Measurements from ENCODE around the gene PTRH1.

The PTRH1 gene

DNA sequence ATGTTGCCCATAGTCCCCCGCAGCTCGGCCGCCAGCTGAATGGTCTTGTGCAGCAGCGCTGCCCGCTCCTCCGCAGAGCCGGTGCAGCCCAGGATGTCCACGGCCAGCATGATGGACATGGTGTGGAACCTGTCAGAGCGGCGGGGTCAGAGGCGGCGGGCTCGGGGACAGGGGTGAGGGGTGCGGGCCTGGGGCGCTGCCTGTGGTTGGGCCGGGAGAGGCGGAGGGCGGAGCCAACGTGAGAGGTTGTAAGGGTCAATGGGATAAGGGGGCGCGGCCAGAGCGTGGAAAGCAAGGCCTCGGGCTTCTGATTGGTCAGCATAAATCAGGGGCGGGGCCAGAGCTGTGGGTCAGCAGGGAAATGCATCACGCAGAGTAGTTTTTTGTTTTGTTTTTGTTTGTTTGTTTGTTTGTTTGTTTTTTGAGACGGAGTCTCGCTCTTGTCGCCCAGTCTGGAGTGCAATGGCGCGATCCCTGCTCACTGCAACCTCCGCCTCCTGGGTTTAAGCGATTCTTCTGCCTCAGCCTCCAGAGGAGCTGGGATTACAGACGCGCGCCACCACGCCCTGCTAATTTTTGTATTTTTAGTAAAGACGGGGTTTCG lies 26.5 kb upstream of the PTRH1 start:
- DNase-seq (ENCODE audit: low read depth) = no peak

DNA sequence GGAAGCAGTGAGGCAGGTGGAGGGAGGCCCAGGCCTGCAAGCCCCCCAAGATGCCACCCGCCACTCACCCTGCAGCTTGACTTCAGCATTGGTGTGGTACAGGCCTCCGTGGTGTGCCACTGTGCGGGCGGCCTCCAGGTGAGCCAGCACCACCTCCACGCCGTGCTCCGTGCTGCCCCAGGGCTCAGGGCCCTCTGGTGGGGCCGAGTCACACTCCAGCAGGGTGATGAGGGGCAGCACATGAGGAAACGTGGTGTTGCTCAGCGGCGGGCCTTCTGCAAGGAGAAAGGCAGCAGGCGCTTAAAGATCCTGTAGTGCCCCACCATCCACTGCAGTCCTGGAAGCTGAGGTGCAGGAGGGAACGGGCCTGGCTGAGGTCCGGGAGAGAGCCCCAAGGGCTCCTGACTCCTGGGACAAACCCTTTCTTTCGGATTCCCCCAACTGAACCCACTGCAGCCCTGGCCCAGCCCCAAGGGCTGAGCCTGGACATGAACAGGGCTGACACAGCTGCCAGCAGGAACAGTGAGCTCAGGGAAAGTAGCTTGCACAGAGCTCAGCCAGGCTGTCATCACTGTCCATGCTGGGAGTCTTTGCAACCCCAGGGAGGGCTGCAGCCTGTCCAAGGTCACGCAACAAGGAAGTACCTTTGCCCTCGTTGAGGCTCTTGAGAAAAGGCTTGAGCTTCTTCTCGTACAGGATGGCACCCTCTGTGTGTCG lies 24.3 kb upstream of the PTRH1 start:
- DNase-seq (ENCODE audit: low read depth) = no peak

DNA sequence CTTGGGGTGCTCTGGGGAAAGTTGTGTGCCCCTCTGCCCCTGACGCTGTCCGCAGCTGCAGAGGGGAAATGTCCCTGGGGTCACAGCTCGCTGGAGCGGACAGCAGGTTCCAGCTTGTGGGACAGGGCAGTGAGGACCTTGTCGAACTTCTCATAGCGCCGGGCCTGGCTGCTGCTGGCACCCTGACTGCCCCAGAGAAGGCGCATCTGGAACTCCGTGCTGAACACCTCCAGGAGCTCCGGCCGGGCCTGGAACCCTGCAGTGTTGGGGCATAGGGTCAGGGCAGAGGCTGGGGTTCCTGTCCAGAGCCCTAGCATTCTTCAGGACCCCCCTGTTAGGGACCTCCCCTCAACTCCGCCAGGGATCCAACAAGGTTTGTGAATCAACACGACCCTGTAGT lies 23.2 kb upstream of the PTRH1 start:
- no peak for DNase-seq (ENCODE audit: low read depth)

DNA sequence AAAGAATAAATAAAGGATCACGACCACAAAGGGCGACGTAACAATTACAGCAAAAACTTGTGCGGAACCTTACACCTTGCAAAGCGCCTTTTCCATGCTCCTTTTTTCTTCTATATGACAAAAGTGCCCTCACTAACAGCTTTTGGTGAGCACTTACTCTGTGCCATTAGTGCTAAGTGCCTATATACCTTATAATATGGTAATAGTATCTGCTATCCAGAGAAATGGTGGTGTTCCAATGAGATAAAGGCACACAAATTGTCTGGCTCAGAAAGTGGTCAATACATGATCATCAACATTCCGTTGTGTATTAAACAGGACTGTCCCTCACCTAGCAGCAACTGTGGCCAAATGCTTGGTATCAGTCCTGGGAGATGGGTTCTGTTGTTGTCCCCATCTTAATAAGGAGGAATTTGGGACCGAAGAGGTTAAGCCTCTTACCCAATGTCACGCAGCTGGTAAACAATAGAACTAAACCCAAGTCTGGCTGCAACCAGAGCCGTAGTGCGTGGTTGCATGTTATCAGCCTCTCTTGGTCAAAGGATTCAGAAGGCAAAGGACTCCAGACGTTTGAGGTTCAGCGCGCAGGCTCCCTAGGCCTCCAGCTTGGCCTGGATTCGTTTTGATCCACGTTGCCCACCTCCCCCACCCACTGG lies 20.2 kb upstream of the PTRH1 start:
- no peak for DNase-seq (ENCODE audit: low read depth)

DNA sequence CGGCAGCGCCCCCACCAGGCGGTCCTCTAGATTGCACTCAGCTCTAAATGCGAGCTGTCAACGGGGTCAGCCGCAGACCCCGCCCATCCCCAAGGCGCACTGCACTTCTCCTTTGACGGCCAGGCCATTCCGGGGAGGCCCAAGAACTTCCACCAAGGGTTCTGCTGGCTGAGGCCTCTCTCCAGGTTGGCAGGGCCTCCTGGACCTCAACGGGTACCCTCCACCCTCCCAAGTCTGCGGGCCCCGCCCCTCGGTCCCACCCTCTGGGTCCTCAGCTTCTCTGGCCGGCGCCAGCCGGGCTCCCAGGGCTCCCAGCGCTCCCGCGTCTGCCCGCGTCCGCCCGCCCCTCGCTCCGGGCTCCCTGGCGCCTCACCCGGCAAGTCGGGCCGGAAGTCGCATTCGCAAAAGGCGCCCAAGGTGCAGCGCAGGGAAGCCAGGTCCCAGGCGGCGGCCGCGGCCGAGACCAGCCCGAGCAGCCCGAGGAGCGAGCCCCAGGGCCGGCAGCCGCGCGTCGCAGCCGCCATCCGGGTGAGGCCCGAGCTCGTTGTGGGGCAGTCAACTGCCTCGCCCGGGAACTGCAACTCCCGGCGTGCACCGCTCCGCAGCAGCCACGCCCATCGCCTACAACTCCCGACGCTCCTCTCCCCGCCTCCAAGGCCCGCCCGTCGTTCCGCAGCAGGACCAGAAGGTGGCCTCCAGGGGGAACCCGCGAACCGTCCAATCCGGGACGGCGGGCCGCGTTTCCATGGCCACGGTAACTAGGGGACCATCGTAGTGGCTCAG lies 19.5 kb upstream of the PTRH1 start, which contains the start of gene TOR2A:
TSS of gene TOR2A (minus strand) at position 548 of the 783 bp plus-strand sequence. CDS start at position 524, 24 bp downstream.
- peak; percentile 99 for DNase-seq (ENCODE audit: low read depth)

DNA sequence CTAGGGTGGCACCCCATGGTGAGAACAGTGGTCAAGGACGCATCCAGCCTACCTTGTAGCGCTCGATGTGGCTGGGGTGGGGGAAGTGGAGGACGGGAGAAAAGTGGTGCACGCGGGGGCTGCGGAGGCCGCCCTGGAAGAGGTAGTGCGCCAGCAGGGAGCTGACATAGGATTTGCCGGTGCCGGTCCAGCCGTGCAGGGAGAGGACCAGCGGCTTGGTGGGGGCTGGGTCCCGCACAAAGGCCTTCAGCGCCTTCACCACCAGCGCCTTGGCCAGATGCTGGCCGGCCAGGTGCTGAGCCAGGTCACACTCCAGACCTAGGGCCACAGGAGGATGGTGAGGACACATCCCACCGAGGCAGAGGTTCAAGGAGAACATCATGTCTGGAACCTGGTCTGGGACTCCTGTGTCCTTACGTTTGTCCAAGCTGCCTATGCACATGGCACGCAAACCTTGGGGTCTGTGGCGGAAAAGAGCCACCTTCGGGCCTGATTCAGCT lies 18.8 kb upstream of the PTRH1 start:
- DNase-seq (ENCODE audit: low read depth) = no peak

DNA sequence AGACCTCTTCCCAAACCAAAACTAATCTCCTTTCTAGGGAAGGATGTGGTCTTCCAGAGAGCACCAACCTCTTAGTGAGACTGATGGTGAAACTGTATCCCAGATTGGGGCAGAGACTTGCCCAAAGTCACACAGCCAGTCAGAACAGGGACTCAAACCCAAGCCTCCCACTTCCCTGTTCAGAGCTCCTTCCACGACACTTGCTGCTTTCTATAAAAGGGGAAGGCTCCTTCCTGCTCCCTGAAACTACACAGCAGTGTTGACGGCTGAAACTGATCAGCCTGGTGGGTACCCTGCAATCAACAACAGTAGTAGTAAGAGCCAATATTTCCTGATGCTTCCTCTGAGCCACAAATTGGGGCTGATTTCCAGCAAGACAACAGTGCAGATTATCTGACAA lies 18.2 kb upstream of the PTRH1 start:
- DNase-seq (ENCODE audit: low read depth) = no peak

DNA sequence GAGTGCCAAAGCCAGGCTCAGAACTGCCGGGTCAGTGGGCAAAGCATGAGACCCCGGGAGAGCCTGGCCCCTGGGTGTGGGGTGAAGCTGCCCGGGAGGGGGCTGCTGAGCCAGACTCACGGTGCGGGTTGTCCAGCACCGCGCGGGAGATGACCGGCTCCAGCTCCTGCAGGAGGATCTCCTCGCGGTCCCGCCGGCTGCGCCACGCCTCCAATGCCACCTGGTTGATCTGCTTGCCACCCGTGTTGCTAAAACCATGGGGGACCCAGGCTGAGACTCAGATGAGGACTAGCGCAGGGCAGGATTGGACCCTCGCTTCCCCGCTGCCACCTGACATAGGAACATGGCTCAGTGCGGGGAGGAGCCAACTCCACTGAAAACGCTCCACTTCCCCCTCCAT lies 17.0 kb upstream of the PTRH1 start:
- DNase-seq (ENCODE audit: low read depth) = no peak

DNA sequence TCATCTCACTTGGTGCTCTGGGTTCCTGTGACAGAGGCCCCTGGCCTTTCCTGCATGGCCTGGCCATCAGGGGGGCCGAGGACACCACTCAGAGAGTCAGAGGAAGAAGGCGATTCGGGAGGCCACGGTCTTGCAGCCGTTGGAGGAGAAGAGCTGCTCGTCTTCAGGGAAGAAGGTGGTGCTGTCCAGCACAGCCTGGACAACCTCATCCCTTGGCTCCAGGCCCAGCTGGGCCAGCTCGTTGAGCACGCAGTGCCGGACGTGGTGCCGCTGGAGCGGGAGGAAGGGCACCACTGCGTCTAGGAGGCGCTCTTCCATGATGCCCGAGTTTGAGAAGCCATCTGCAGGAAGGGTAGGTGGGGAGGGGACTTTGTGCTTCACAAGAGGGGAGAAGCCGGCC lies 16.5 kb upstream of the PTRH1 start:
- DNase-seq (ENCODE audit: low read depth) = no peak

DNA sequence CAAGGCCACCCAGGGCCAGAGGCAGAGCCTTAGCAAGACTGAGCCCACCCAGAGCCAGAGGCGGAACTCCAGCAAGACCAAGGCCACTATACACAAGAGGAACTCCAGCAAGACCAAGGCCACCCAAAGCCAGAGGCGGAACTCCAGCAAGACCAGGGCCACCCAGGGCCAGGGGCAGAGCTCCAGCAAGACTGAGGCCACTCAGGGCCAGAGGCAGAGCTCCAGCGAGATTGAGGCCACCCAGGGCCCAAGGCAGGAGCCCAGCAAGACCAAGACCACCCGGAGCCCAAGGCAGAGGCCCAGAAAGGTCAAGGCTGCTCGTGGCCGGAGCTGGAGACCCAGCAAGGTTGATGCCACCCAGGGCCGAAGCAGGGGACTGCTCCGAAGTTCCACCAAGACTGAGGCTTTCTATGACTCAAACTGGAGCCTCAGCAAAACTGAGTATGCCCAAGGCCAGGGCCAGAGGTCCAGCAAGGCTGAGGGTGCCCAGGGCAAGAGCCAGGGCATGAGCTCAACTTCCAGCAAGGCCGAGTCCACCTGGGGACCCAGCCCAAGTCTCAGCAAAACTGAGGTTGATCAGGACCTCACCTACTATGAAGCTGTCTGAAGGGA lies 15.4 kb upstream of the PTRH1 start:
- DNase-seq (ENCODE audit: low read depth) = no peak

DNA sequence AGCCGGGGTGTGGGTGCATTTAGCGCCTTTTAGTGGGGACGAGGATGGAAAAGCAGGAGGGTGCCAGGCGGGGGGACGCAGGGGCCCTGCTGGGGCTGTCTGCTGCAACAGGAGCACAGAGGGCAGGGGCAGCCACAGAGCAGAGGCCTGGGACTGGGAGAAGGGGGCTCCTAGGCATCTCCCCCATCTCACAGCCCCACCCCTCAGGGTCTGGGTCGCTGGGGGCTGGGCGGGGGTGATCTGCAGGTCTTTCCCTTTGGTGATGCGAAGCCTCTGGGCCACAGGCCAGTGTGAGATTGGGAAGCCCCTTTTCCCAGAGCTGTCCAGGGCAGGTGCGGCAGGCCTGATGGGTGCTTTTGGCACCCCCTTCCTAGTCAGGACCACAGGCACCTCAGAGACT lies 14.8 kb upstream of the PTRH1 start:
- no peak for DNase-seq (ENCODE audit: low read depth)

DNA sequence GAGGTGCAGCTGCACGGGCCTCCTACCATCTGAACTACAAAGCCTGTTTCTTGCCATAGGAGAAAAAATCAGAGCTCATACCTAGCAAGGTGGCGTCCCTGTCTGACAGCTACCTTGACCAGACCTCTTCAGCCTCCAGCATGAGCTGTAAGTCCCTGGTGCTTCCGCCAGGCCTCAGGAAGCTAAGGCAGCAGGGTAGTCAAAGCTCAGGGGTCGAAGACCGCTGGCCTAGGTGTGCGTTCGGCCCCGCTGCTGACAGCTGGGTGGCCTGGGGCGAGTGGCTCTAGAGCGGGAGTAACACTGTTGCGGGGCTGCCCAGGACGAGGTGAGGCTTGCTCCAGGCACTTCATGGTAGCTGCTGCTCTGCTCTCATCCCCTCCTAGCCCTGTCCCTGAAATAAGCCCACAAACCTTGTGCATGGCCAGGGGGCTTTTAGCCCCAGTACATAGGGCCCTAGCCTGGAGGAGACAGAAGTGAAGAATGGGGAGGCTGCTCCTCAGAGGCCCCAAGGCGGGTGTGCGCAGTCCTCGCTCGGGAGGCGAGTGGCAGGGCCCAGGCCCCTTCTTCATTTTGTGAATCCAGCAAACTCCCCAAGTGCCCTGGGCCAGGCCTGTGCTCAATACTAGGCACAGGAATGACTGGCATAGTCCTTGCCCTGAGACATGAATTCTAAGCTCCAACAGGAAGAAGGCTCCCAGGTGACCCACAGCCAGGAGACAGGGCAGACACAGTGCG lies 14.2 kb upstream of the PTRH1 start:
- no peak for DNase-seq (ENCODE audit: low read depth)

DNA sequence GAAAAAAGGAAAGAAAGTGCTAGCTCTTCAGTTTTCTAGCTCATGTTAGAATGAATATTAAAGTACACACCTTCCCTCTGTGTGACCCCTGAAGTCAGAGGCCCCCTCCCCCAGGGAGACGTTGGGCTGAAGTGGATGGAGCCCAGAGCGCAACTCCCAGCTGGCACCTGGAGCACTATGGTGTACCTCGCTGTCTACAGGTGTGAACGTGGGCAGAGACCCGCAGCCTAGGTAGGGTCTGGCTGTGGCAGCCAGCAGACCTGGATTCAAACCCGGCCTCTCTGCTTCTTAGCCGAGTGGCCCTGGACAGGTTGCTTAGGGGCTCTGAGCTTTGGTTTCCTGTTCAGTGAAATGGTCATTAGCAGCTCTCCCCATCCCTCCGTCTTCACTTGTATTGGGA lies 13.3 kb upstream of the PTRH1 start:
- no peak for DNase-seq (ENCODE audit: low read depth)

DNA sequence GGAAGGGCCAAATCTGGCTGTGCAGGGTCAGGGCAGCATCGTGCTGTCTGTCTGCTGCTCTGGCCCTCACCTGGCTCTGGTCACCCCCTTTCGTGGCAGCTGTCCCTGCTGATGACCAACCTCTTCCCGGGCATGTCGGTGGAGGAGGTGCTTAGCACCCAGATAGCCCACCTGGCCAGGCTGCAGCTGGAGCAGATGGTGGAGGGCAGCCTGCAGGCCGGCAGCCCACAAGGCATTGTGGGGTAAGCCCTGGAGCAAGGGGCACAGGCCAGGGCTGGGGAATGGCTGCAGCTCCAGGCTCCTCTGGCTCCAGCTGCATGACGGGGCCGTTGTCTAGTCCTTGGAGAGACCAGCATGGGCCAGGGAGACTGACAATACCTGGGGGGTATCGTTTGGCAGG lies 11.4 kb upstream of the PTRH1 start:
- no peak for DNase-seq (ENCODE audit: low read depth)

DNA sequence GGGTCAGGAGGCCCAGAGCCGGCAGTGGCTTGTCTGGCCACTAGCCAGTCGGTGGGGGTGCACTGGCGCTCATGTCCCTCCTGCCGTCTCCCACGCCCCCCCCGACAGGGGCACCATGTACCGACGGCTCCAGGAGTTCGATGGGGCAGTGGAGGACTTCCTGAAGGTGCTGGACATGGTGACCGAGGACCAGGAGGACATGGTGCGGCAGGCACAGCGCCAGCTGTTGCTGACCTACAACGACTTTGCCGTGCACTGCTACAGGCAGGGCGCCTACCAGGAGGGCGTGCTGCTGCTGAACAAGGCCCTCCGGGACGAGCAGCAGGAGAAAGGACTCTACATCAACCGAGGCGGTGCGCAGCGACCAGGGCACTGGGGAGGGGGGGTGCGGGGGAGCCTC lies 8.5 kb upstream of the PTRH1 start:
- no peak for DNase-seq (ENCODE audit: low read depth)

DNA sequence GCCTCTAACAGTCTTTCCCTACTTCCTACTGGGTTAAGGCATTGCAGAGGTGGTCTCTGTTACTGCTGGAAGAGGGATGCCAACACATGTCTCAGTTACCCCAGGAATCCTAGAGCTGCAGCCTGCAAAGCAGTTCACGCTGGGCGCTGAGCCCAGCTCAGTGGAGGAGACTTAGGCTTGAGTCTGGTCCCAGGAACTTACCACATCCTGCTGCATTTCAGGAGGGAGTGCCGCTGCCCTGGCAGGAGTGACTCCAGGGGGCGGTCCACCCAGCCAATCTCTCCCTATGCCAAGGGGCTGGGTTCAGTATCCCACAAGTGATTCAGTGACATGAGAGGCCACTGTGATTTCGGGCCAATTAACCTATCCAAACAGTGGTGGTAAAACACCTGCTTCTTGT lies 8.0 kb upstream of the PTRH1 start:
- no peak for DNase-seq (ENCODE audit: low read depth)

DNA sequence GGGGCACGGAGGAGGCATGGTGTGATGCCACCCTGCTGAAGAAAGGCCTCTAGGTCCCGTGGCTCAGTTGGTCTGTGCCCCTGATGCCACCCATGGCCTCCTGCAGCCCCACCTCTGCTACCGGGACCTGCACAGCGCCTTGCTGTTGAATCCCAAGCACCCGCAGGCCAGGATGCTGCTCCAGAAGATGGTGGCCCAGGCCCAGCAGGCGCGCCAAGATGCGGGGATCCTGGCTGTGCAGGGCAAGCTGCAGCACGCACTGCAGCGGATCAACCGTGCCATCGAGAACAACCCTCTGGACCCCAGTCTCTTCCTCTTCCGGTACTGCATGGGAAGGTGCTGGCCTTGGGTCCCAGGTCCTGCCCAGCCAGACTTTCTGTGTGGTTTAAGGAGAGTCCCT lies 7.5 kb upstream of the PTRH1 start:
- no peak for DNase-seq (ENCODE audit: low read depth)

DNA sequence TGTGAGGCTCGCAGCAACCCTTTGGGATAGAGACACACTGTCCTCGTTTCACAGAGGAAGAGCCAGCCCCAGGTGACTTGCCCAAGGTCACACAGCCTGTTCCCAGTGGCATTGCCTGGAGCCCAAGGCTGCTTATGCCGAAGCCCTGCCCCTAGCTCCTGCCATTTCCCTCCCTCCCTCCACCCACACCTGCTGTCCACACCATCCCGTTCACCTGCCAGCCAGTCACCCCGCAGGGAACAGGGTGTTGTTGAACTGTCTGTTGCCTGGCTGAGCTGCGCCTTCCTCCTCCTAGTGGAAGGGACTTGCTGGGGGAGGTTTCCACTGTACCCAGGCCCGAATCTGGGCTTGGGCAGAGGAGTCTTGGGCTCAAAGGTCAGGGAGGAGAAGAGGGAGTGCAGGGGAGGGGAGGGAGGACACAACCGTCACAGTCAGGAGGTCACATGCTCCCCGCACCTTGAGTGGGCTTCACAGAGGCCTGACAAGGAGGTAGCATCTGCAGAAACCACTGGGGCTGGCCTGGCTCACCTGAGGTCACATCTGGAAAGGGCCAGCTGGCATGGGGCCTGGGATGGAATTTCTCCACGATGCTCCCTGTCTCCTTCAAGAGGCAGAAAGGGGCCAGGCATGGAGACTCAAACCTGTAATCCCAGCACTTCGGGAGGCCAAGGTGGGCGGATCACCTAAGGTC lies 6.7 kb upstream of the PTRH1 start:
- no peak for DNase-seq (ENCODE audit: low read depth)

DNA sequence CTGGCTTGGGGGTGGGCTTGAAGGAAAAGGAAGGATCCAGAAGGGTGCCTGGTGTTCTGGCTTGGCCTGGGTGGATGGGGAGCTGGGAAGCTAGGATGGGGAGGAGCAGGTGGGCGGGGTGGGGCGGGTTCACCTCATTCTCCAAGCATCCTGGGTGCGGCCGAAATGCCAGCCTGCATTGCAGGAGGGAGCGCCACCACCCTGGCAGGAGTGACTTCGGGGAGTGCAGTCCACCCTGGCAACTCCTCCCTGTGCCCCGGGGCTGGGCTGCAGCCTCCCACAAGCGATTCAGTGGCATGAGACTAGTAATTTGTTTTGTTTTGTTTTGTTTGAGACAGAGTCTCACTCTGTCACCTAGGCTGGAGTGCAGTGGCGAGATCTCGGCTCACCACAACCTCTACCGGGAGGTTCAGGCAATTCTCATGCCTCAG lies 5.9 kb upstream of the PTRH1 start:
- no peak for DNase-seq (ENCODE audit: low read depth)

DNA sequence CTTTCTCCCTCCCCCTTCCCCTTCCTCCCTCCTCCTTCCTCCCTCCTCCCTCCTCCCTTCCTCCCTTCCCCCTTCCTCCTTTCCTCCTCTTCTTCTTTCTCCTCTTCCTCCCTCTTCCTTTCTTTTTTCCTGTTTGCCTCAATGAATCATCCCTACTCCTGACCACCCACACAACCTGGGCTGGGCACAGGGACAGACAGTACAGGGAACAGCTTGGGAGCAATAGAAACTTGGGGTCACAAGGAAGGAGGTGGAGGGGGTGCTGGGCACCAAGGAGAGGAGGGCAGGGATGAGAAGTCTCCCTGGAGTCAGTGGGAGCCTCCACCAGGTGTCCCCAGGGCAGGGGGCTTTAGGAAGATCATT lies 5.4 kb upstream of the PTRH1 start:
- no peak for DNase-seq (ENCODE audit: low read depth)
